ENCODE data around the gene CLIC4. TPM values are rescaled to one million over a fixed set of nuclear protein-coding genes. Genes with fewer than 3 reads are reported as not detected.
"Not testable (repeated sequence)": the region's sequence is repeated elsewhere in the genome, so short reads cannot be mapped to it uniquely, and the experiment has no call there.

The CLIC4 gene
- total RNA-seq, 6 experiments from 2014 or later: 517 to 729 (median 548) TPM

DNA sequence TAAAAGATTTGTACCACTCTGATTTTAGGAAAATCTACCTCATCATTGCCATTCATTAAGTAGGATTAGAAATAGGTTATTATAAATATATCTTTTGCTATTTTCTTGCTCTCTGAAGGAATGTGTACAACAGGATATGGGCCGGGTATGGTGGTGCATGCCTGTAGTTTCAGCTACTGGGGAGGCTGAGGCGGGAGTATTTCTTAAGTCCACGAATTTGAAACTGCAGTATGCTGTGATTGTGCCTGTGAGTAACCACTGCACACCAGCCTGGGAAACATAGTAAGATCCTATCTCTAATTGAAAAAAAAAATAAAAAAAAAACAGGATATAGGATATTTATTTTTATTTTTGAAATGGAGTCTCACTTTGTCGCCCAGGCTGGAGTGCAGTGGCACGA lies 50.0 kb downstream of the CLIC4 start:
- Mint-ChIP-seq H3K27me3 (ENCODE audit: insufficient read depth) (peaks cover 5% of the 10 kb centered on the region), H3K4me3 (no peak overlapping the region; the same call in 1 of the 2 replicates), H3K9me3 (no peaks in the 10 kb centered on the region), H3K4me1 (ENCODE audit: low read depth) (peaks cover 50% of the 10 kb centered on the region), H3K36me3 (ENCODE audit: low read depth) (peaks cover 18% of the 10 kb centered on the region), H3K27ac (peak overlapping the region; percentile 87)
- TF ChIP-seq, protein P1, sequence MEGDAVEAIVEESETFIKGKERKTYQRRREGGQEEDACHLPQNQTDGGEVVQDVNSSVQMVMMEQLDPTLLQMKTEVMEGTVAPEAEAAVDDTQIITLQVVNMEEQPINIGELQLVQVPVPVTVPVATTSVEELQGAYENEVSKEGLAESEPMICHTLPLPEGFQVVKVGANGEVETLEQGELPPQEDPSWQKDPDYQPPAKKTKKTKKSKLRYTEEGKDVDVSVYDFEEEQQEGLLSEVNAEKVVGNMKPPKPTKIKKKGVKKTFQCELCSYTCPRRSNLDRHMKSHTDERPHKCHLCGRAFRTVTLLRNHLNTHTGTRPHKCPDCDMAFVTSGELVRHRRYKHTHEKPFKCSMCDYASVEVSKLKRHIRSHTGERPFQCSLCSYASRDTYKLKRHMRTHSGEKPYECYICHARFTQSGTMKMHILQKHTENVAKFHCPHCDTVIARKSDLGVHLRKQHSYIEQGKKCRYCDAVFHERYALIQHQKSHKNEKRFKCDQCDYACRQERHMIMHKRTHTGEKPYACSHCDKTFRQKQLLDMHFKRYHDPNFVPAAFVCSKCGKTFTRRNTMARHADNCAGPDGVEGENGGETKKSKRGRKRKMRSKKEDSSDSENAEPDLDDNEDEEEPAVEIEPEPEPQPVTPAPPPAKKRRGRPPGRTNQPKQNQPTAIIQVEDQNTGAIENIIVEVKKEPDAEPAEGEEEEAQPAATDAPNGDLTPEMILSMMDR (IDR thresholded peaks at IDR 0.05): no peak
- peak; percentile 13 for DNase-seq

DNA sequence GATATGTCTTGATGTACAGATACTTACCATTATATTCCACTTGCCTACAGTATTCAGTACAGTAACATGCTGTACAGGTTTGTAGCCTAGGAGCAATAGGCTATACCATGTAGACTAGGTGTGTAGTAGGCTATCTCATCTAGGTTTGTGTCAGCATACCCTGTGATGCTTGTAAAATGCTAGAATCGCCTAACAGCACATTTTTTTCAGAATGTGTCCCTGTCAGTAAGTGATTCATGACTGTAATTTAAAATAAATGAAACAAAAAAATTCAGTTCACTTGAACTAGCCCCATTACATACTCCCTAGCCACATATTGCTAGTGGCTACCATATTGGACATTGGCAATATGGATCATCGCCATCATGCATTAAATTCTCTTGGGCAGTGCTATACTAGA lies 51.3 kb downstream of the CLIC4 start:
- TF ChIP-seq, protein P1 (IDR thresholded peaks at IDR 0.05): no peak
- H3K27ac Mint-ChIP-seq: 0 out of 2 replicates have a peak overlapping the region, but pooled peaks have one; percentile 11
- peaks cover 7% of the 10 kb centered on the region for H3K27me3 Mint-ChIP-seq (ENCODE audit: insufficient read depth)
- no peaks in the 10 kb centered on the region for H3K9me3 Mint-ChIP-seq
- H3K4me1 Mint-ChIP-seq (ENCODE audit: low read depth): peaks cover 57% of the 10 kb centered on the region
- H3K4me3 Mint-ChIP-seq: no peak overlapping the region
- peaks cover 24% of the 10 kb centered on the region for H3K36me3 Mint-ChIP-seq (ENCODE audit: low read depth)
- DNase-seq: no peak

DNA sequence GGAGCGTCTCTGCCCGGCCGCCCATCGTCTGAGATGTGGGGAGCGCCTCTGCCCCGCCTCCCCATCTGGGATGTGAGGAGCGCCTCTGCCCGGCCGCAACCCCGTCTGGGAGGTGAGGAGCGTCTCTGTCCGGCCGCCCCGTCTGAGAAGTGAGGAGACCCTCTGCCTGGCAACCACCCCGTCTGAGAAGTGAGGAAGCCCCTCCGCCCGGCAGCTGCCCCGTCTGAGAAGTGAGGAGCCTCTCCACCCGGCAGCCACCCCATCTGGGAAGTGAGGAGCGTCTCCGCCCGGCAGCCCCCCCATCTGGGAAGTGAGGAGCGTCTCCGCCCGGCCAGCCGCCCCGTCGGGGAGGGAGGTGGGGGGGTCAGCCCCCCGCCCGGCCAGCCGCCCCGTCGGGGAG lies 54.0 kb downstream of the CLIC4 start:
- H3K27me3 Mint-ChIP-seq (ENCODE audit: insufficient read depth); H3K9me3 Mint-ChIP-seq; H3K4me3 Mint-ChIP-seq; DNase-seq; H3K27ac Mint-ChIP-seq: not testable (repeated sequence)
- Mint-ChIP-seq H3K36me3 (ENCODE audit: low read depth) (peaks cover 30% of the 10 kb centered on the region), H3K4me1 (ENCODE audit: low read depth) (peaks cover 63% of the 10 kb centered on the region)

DNA sequence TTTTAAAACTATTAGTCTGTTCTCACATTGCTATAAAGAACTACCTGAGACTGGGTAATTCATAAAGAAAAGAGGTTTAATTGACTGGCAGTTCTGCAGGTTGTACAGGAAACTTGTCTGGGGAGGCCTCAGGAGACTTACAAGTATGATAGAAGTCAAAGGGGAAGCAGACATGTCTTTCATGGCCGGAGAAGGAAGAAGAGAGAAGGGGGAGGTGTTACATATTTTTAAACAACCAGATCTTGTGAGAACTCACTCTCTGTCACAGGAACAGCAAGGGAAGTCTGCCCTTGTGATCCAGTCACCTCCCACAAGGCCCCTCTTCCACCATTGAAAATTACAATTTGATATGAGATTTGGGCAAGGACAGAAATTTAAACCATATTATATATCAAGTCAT lies 55.9 kb downstream of the CLIC4 start:
- no peak for DNase-seq

DNA sequence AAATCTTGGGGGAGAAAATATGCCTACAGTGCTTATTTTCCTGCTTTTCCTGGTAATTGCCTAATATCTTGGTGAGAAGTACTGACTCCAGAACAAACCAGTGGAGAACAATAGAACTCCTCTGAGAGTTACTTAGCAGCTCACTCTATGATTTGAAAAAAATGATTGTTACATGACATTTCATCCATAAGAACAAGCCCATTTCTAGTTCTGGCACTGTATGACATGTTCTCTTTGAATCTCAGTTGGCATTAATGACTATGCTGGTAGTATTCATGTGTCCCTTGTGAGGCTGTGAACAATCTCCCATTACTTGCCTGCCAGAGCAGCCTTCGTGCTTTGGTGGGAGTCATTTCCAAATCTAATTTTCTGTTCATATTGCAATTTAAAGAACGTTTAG lies 58.0 kb downstream of the CLIC4 start:
- Mint-ChIP-seq H3K9me3 (no peaks in the 10 kb centered on the region), H3K27ac (peak overlapping the region; percentile 17), H3K4me1 (ENCODE audit: low read depth) (peaks cover 71% of the 10 kb centered on the region), H3K36me3 (ENCODE audit: low read depth) (peaks cover 26% of the 10 kb centered on the region), H3K27me3 (ENCODE audit: insufficient read depth) (peaks cover 6% of the 10 kb centered on the region), H3K4me3 (no peak overlapping the region)
- TF ChIP-seq, protein P1 (IDR thresholded peaks at IDR 0.05): no peak
- DNase-seq: no peak

More for the DNA sequence above, 55.9 kb downstream of the CLIC4 start:
- Mint-ChIP-seq H3K4me1 (ENCODE audit: low read depth) (peaks cover 62% of the 10 kb centered on the region), H3K9me3 (no peaks in the 10 kb centered on the region), H3K27ac (peak overlapping the region; percentile 20), H3K27me3 (ENCODE audit: insufficient read depth) (peaks cover 7% of the 10 kb centered on the region), H3K36me3 (ENCODE audit: low read depth) (peaks cover 25% of the 10 kb centered on the region), H3K4me3 (no peak overlapping the region; the same call in 1 of the 2 replicates)
- TF ChIP-seq, protein P1 (IDR thresholded peaks at IDR 0.05): no peak

DNA sequence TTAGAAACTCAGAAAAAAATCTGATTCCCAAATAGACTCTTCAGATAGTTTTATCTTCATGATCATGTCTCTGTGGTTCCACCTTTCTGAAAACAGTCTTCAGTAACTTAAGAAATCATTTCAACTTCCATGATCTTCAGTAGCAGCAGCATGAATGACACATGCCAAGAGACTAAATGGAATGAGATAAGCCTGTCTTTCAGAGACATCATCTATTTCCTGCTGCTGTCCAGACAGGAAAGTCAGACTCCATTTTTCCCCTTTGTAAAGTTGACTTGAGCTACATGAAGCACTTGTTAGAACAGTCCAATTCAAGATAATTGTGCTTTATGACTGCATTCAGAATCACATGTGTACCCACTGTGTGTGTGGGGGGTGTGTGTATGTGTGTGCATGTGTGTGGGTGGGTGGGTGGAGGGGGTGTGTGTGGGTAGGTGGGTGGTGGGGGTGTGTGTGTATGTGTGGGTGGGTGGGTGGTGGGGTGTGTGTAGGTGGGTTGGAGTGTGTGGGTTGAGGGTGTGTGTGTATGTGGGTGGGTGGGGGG lies 58.8 kb downstream of the CLIC4 start:
- H3K4me3 Mint-ChIP-seq: no peak overlapping the region
- peaks cover 2% of the 10 kb centered on the region; the same call in 1 of the 2 replicates for H3K27me3 Mint-ChIP-seq (ENCODE audit: insufficient read depth)
- peak overlapping the region; percentile 17 for H3K27ac Mint-ChIP-seq
- TF ChIP-seq, protein P1 (IDR thresholded peaks at IDR 0.05): no peak
- DNase-seq: no peak
- peaks cover 21% of the 10 kb centered on the region for H3K36me3 Mint-ChIP-seq (ENCODE audit: low read depth)
- H3K4me1 Mint-ChIP-seq (ENCODE audit: low read depth): peaks cover 68% of the 10 kb centered on the region
- H3K9me3 Mint-ChIP-seq: no peaks in the 10 kb centered on the region
